GM21390 (cell line): ENCODE data around the gene TESK2.

Experiments used
- ATAC-seq: cut with Tn5 transposase; IDR thresholded peaks from one replicate; pipeline ENCODE4 v1.9.1; 2021; ENCODE audit not compliant: unreplicated experiment

TESK2 gene

DNA sequence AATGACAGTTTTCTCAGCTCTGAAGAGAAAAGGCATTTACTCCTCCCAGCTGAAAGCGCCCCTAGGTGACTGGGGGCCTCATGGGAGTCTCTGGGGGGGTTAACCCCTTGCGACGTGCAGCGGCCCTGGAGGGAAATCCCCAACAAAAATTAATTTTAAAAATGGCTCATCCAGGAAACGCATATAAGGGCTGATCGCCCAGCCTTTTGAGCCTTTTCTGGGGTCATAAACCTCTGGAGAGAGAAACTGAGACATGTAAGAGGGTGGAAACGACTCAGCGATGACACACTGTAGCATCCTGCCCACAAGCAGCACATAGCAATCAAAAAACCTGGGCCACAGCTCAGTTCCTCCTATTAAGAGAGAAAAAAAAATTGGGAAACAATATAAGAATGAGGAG is 184.6 kb downstream of the TESK2 start:
- no peak for ATAC-seq

DNA sequence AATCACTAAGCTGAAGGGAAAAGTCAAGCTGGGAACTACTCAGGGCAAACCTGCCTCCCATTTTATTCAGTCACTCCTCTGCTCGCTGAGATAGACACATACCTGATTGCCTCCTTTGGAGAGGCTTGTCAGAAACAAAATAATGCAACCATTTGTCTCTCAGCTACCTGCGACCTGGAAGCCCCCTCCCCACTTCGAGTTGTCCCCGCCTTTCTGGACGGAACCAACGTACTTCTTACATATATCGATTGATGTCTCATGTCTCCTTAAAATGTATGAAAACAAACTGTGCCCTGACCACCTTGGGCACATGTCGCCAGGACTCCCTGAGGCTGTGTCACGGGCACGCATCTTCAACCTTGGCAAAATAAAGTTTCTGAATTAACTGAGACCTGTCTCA is 185.7 kb downstream of the TESK2 start:
- no peak for ATAC-seq

DNA sequence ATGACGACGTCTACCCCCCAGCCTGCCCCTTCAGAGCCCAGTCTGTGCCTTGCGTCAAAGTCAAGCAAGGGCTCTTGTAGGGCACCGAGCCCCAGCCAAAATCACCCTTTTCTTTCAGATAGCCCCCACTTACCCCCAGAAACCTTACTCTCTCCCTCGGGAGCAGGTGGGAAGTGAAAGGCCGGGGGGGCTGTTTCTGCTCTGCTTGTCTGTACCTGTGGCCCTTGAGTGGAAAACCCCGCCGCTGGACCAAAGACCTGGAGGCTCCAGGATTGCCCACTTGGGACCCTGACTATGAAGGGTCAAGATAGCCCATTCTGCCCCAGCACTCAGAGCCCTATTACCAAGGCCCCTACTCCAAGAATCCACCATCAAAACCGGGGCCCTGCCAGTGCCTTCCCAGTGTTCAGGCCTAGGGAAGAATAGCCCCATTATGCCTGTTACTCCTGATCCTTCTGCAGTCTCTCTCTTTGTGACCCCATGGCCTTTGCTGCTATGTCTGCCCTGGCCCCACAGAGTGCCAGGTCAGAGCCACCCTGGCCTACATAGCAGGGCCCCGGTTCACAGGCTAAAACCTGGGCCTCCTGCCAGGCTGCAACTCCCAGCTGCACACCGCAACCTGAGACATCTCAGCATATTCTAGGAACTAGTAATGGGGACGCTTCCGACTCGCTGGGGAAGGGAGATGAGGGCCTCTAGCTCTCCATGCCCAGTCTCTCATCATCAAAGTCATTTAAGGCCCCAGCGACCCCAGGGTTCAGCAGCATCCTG is 186.5 kb downstream of the TESK2 start:
- ATAC-seq: peak; percentile 9

DNA sequence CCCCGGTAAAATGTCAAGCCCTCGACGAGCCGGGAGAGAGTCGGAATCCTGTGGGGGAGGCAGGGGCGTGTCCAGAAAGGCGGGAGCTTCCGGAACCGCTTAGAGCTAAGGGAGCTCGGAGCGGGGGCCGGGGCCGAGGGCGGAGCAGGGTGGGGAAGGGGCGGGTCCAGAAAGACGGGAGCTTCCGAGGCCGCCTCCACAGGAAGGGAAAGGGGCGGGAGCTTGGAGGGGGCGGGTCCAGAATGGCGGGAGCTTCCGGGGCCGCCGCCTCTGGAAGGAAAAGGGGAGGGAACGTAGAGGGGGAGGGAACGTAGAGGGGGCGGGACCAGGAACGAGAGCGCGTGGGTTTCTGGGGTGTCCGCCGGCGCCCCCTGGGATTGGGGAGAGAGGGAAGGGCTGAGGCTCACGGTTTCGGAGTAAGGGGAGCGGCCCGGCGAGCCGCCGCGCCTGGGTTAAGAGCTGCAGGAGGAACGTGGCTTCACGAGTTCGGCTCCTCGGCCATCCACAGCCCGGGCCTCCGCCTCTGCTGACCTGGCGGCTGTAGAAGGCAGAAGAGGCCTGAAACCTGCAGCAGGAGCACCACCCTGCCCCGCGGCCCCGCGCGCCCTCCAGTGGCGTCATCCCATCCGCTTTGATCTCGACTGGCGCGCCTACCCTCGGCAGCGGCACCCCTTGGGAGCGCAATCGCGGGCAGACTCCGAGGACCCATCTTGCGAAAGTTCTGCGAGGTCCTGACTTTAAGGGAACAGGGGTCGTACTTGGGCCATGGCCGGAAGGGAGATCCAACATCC is 187.2 kb downstream of the TESK2 start:
- peak; percentile 67 for ATAC-seq

DNA sequence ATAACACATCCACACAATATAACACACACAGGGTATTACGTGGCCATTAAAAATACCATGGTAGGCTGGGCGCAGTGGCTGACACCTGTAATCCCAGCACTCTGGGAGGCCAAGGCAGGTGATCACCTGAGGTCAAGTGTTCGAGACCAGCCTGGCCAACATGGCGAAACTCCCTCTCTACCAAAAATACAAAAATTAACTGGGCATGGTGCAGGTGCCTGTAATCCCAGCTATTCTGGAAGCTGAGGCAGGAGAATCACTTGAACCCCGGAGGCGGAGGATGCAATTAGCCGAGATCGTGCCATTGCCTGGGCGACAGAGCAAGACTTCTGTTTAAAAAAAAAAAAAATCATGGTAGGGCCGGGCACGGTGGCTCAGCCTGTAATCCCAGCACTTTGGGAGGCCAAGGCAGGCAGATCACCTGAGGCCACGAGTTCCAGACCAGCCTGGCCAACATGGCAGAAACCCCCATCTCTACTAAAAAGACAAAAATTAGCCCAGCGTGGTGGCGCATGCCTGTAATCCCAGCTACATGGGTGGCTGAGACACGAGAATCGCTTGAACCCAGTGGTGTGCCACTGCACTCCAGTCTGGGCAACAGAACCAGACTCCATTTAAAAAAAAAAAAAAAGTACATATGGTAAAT is 188.3 kb downstream of the TESK2 start:
- no peak for ATAC-seq

DNA sequence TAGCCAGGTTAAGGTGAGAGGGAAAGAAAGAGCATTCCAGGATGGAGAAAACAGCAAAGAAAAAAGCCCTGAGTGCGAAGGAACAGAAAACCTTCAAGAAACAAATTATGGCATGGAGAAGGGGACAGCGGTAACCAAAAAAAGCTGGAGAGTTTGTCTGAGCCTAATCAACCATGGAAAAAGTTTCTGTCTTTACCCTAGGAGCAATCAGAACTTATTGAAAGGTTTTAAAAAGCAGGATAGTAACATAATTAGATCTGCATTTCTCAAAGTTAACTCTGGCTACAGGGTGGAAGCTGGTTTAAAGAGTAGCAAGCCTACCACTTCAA is 190.3 kb downstream of the TESK2 start:
- ATAC-seq: no peak

DNA sequence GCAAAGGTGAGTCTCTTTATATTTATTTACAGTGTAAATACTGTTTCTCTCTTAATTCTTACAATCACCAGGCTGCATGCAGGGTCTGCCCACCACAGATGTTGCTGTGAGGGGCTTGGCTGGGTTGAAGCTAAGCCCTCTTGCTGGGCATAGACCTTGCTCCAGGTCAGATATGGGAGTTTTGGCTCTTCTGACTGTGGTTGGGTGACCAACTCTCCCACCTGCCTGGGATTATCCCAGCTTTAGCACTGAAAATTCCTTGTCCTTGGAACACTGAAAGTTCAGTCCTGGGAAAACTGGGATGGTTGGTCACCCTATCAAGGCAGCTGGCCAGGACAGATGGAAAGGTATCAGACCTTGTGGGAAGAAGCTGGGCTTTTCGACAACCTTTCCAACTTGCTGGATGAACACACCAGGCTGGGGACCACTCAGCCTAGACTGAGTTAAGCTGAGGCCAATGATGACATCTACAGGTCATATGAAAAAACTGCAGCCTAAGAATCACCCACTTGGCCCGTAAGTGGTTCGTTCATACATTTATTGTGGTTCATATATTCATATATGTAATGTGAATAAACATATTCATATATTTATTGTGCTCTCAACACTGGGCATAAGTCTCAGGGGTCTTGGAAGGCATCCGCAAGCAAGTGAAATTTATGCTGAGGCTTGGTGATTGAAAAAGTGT is 190.8 kb downstream of the TESK2 start:
- ATAC-seq: no peak

DNA sequence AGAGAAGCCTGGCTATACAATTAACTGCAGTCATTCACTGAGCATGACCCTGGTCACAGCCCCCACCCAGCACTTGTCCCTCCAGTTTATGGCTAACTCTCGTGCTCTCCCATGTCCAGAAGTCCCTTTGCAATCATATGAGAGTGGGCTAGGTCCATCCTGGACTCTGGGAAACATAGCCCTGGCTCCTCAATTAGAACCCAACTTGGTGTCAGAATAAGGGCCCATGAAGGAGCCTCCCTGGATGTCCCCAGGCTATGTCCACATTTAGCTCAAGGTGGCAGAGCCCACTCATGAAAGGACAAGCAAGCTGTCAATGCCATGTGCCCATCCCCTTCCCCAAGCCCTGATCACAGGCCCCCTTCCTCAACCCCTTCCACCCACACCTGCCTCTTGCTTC is 191.7 kb downstream of the TESK2 start:
- no peak for ATAC-seq

DNA sequence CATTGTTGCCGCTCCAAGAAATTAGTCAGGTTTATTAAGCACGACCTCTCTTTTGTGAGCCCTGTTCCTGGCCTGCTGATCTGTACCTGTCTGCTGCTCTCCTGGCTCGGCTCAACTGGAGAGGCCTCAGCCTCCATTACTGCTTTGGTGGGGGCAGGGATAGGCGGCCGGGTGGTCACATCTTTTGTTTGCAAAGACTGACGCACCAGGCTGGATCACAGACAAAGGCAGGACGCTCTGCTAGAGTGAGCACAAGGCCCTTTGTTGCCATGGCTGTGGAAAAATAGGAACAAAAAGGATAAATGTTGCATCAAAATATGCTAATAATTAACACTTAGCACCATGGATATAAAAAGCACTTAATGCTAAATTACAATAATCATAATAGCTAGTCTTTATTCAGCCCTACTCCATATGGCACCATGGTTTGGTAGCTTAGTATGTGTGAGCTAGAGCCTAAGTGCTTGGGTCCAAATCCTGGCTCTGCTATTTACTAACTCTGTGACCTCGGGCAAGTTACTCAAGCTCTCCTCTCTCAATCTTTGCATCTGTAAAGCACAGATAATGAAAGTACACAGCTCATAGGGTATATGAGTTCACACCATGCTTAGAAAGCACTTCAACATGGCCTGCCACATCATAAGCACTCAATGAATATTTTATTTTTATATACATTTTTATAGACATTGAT is 193.2 kb downstream of the TESK2 start:
- ATAC-seq: no peak
